Osteoblast (primary cell): ENCODE results near the gene DIAPH3. TPM values are rescaled to one million over a fixed set of nuclear protein-coding genes. Genes with fewer than 3 reads are reported as not detected.
A peak's percentile ranks its signal among the peaks of the same experiment; 100 is the strongest.

ENCODE experiments used
- DNase-seq: peaks from one replicate; pipeline ENCODE4 v3.0.0; 2011; ENCODE audit warnings: low spot score, mixed read lengths; ENCODE audit not compliant: insufficient read length; ENCODE audit errors: missing footprints
- H2AFZ ChIP-seq: 2 replicates; pipeline ENCODE4 v1.6.0; 2011; ENCODE audit warnings: mild to moderate bottlenecking, low read length
- H3K27ac ChIP-seq: 2 replicates; pipeline ENCODE4 v1.5.1; 2011; ENCODE audit warnings: mild to moderate bottlenecking, low read depth, low read length, moderate library complexity
- H3K27me3 ChIP-seq: 2 replicates; pipeline ENCODE4 v1.6.0; 2012; ENCODE audit warnings: mild to moderate bottlenecking, control low read depth, inconsistent platforms, low read length, moderate library complexity; ENCODE audit not compliant: insufficient read depth
- H3K36me3 ChIP-seq: 2 replicates; pipeline ENCODE4 v1.5.1; 2011; ENCODE audit warnings: mild to moderate bottlenecking, low read length, control low read depth, moderate library complexity; ENCODE audit not compliant: insufficient read depth
- H3K4me1 ChIP-seq: 2 replicates; pipeline ENCODE4 v1.5.1; 2011; ENCODE audit warnings: mild to moderate bottlenecking, low read length, control low read depth, moderate library complexity; ENCODE audit not compliant: insufficient read depth
- H3K4me2 ChIP-seq: 2 replicates; pipeline ENCODE4 v1.6.0; 2011; ENCODE audit warnings: mild to moderate bottlenecking, low read length; ENCODE audit not compliant: insufficient read depth
- H3K4me3 ChIP-seq: fragments of 200-600 bp; sonication (generic); 3 replicates; pipeline ENCODE4 v1.5.1; 2012; ENCODE audit warnings: mild to moderate bottlenecking, low read length, inconsistent platforms; ENCODE audit not compliant: insufficient read depth
- H3K79me2 ChIP-seq: 2 replicates; pipeline ENCODE4 v1.6.0; 2012; ENCODE audit warnings: mild to moderate bottlenecking, low read length, control low read depth, inconsistent platforms; ENCODE audit not compliant: insufficient read depth
- H3K9me3 ChIP-seq: 2 replicates; pipeline ENCODE4 v1.5.1; 2011; ENCODE audit warnings: low read depth, low read length, control low read depth
- H4K20me1 ChIP-seq: 2 replicates; pipeline ENCODE4 v1.6.0; 2012; ENCODE audit warnings: mild to moderate bottlenecking, low read length, control low read depth; ENCODE audit not compliant: insufficient read depth
- total RNA-seq: library from RNA; depleted of rRNA; stranded (reverse); fragments of >200 nt; gene quantifications from 2 replicates; pipeline ENCODE4 v1.2.3, GENCODE V29; 2012
- TF ChIP-seq, protein P1 (sequence below): IDR thresholded peaks from 2 replicates; pipeline ENCODE4 v1.5.1; 2011; ENCODE audit warnings: mild to moderate bottlenecking, low read depth, low read length, moderate library complexity; ENCODE audit errors: extremely low read depth

DIAPH3 gene
- total RNA-seq, 1 donor = 8.3 TPM

DNA sequence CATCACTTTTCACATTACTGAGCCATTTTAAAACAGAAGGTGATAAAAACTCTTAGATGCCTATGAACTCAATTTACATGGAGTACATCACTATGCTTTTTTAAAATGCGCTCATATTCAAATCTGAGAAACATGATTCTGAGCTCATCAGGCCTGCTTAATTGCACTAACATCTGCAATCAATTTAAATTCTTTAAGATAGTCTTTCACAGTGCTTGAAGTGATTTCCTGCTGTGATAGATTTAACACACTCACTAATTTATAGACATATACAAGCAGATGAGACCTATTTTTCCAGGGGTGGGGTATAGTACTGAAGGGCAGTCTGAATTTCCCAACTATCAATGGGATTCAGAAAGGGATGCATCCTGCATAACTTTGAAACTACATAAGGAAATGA is 82.9 kb downstream of the DIAPH3 start:
- no peak overlapping the region for H3K4me3 ChIP-seq
- H3K4me2 ChIP-seq = no peak overlapping the region
- no peaks in the 10 kb centered on the region for H4K20me1 ChIP-seq
- H3K27me3 ChIP-seq = no peaks in the 10 kb centered on the region
- H3K4me1 ChIP-seq = peaks cover 5% of the 10 kb centered on the region
- peaks cover 3% of the 10 kb centered on the region for H3K36me3 ChIP-seq
- no peak for DNase-seq
- TF ChIP-seq, protein P1, sequence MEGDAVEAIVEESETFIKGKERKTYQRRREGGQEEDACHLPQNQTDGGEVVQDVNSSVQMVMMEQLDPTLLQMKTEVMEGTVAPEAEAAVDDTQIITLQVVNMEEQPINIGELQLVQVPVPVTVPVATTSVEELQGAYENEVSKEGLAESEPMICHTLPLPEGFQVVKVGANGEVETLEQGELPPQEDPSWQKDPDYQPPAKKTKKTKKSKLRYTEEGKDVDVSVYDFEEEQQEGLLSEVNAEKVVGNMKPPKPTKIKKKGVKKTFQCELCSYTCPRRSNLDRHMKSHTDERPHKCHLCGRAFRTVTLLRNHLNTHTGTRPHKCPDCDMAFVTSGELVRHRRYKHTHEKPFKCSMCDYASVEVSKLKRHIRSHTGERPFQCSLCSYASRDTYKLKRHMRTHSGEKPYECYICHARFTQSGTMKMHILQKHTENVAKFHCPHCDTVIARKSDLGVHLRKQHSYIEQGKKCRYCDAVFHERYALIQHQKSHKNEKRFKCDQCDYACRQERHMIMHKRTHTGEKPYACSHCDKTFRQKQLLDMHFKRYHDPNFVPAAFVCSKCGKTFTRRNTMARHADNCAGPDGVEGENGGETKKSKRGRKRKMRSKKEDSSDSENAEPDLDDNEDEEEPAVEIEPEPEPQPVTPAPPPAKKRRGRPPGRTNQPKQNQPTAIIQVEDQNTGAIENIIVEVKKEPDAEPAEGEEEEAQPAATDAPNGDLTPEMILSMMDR = no peak
- no peaks in the 10 kb centered on the region for H3K9me3 ChIP-seq
- H3K79me2 ChIP-seq = peaks cover 52% of the 10 kb centered on the region
- H3K27ac ChIP-seq = no peak overlapping the region
- no peak overlapping the region for H2AFZ ChIP-seq

DNA sequence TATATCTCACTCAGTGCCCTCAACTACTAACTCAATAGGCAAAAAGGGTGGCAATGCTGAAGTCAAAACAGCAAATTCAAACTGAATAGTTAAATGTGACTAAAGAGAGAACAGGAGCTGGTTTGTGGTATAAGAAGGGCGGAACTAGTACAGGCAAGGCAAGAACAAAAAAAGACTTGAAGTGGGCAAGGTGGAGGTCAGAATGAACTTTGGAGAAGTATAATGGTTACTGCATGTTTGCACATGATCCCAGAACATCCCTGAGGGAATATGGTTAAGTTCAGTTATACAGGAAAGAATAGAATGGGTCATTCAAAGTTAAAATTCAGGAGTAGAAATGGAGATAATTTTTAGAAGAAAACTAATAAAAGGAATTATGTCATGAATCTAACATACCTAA is 85.5 kb downstream of the DIAPH3 start:
- Histone ChIP-seq H4K20me1 (no peaks in the 10 kb centered on the region), H3K4me1 (peaks cover 5% of the 10 kb centered on the region), H3K4me2 (no peak overlapping the region), H3K9me3 (no peaks in the 10 kb centered on the region), H3K4me3 (no peak overlapping the region), H3K36me3 (peaks cover 3% of the 10 kb centered on the region), H3K27ac (no peak overlapping the region), H3K27me3 (no peaks in the 10 kb centered on the region), H2AFZ (no peak overlapping the region), H3K79me2 (peaks cover 43% of the 10 kb centered on the region)
- no peak for DNase-seq
- TF ChIP-seq, protein P1 = no peak

DNA sequence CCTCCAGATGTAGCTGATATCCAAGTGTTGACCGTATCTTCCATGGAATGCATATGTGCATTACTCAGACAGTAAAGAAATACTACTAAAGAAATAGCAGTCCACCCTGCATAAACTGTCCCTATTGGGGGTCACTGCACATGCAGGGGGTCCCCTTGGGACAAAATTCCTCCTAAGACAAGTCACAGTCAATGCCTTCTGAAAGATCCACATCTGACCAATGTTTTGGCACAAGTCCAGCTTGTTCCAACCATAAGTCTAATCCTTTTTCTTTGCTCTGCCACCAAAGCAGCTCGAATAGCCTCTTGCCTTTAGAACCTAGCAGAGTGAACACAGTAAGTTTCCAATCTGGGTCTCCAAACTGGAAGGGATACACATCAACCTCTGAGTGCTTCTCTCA is 87.9 kb downstream of the DIAPH3 start:
- Histone ChIP-seq H3K4me1 (peaks cover 3% of the 10 kb centered on the region), H3K79me2 (peaks cover 31% of the 10 kb centered on the region), H3K4me2 (no peak overlapping the region), H3K4me3 (no peak overlapping the region), H3K9me3 (no peaks in the 10 kb centered on the region), H4K20me1 (no peaks in the 10 kb centered on the region), H3K27ac (no peak overlapping the region), H2AFZ (no peak overlapping the region), H3K36me3 (no peaks in the 10 kb centered on the region), H3K27me3 (no peaks in the 10 kb centered on the region)
- no peak for DNase-seq
- TF ChIP-seq, protein P1 = no peak

DNA sequence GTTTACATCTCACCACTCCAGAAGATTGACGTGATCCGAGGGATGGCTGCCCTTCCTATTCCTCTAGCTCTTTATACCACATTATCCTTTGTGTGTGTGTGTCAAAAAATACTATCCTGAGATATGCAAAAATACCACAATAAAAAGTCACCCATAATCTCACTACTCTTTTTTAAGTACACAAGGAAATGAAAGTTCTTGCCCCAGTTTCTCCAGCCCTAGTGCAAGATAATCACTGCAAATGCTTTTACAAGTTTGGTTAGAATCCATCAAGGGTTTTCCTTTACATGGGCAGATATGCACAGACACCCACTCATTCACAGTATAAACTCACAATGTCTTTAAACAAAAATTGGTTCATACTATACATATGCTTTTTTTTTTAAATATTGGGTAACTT is 89.3 kb downstream of the DIAPH3 start:
- no peak overlapping the region for H3K4me2 ChIP-seq
- no peak for DNase-seq
- H3K36me3 ChIP-seq = no peaks in the 10 kb centered on the region
- no peak overlapping the region for H3K4me3 ChIP-seq
- no peak overlapping the region for H3K27ac ChIP-seq
- peaks cover 26% of the 10 kb centered on the region for H3K79me2 ChIP-seq
- no peaks in the 10 kb centered on the region for H3K4me1 ChIP-seq
- no peaks in the 10 kb centered on the region for H3K27me3 ChIP-seq
- no peaks in the 10 kb centered on the region for H3K9me3 ChIP-seq
- peak overlapping the region; percentile 20 for H2AFZ ChIP-seq
- H4K20me1 ChIP-seq = no peaks in the 10 kb centered on the region
- TF ChIP-seq, protein P1 = no peak
